ENCODE results near the gene RPE.

- TF ChIP-seq CTCF (IDR thresholded peaks at IDR 0.05; ENCODE audit: insufficient read depth, low read length, poor library complexity, severe bottlenecking) (no peak), EZH2phosphoT487 (conservative IDR thresholded peaks at IDR 0.05; ENCODE audit: low read length) (no peak)
Measured at GRCh38 chr2:210003359-210003758, 921 bp downstream of the RPE start.
